Activated naive CD4-positive, alpha-beta T cell treated with anti-CD3 and anti-CD28 coated beads, Interleukin-2, amount 50 U/mL, for 72 hours (primary cell): ENCODE data around the gene TRAF1. TPM values are rescaled to one million over a fixed set of nuclear protein-coding genes. Genes with fewer than 3 reads are reported as not detected.

Experiments used
- ATAC-seq, 2 donors: fragments of 150-1000 bp; cut with Tn5 transposase; 2 replicates each; pipeline ENCODE4 v1.10.0; 2021; ENCODE audit warnings: mild to moderate bottlenecking in 2 of 2, moderate library complexity in 2 of 2
- DNase-seq, 2 donors: peaks; one replicate each; pipeline ENCODE4 v3.0.0; 2021 to 2022; ENCODE audit warnings: low spot score in 2 of 2
- H3K27ac Mint-ChIP-seq, 2 donors: one replicate each; pipeline ENCODE4 v1.8.0; 2022; ENCODE audit warnings: mild to moderate bottlenecking in 2 of 2, mixed read lengths in 2 of 2
- H3K36me3 Mint-ChIP-seq, 2 donors: one replicate each; pipeline ENCODE4 v1.8.0; 2022; ENCODE audit warnings: mixed read lengths in 2 of 2
- H3K9me3 Mint-ChIP-seq, 2 donors: one replicate each; pipeline ENCODE4 v1.8.0; 2022; ENCODE audit warnings: mixed read lengths in 2 of 2
- total RNA-seq, 2 donors: library from RNA; stranded (reverse); gene quantifications; one replicate each; pipeline ENCODE4 v1.2.3, GENCODE V29; 2022

Gene TRAF1
- total RNA-seq, 2 donors from 2014 or later: 99.5 to 100 TPM

- peaks cover 57 to 72% of the 10 kb centered on the region in 2 donors for H3K36me3 Mint-ChIP-seq
- no peaks in the 10 kb centered on the region for H3K9me3 Mint-ChIP-seq
- H3K27ac Mint-ChIP-seq: peak overlapping the region; percentile 91 to 94
- ATAC-seq (no peak), DNase-seq (no peak)
These were observed 51.4 kb downstream of the TRAF1 start for GRCh38 chr9:120875195-120875565.

- no peaks in the 10 kb centered on the region for H3K9me3 Mint-ChIP-seq
- DNase-seq: no peak
- ATAC-seq: no peak
- H3K36me3 Mint-ChIP-seq: peaks cover 57 to 76% of the 10 kb centered on the region in 2 donors
- peak overlapping the region; percentile 91 to 94 for H3K27ac Mint-ChIP-seq
These were observed 52.1 kb downstream of the TRAF1 start for GRCh38 chr9:120874226-120875194.

DNA sequence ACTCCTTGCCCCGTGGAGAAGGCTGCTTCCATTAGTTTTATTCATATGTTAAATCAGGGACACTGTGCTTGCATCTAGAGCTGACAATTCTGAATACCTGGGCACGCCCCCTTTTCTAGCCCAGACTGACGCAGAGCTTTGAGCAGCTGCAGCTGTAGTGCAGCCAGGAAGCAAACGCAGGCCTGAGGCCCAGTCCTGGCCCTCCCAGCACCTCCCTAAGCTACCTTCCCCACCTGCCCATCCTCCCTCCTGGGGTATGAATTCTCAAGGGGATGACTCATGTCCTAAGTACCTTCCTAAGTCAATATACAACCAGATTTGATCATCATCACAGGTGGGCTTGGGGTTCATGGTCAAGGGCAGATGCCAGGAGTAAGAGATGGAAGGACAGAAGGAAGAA, 53.1 kb downstream of the TRAF1 start:
- DNase-seq (no peak), ATAC-seq (no peak)
- Mint-ChIP-seq H3K9me3 (no peaks in the 10 kb centered on the region), H3K27ac (peak overlapping the region; percentile 91 to 94), H3K36me3 (peaks cover 55 to 78% of the 10 kb centered on the region in 2 donors)

- ATAC-seq (no peak), DNase-seq (no peak)
These were observed 53.6 kb downstream of the TRAF1 start for GRCh38 chr9:120872791-120873502.

GRCh38 chr9:120870206-120870605, 56.4 kb downstream of the TRAF1 start:
- DNase-seq: no peak
- no peak for ATAC-seq
- H3K9me3 Mint-ChIP-seq: no peaks in the 10 kb centered on the region
- peak overlapping the region in 1 of 2 donors; percentile 87 for H3K27ac Mint-ChIP-seq
- H3K36me3 Mint-ChIP-seq: peaks cover 34 to 67% of the 10 kb centered on the region in 2 donors

More at GRCh38 chr9:120872791-120873502, 53.6 kb downstream of the TRAF1 start:
- Mint-ChIP-seq H3K9me3 (no peaks in the 10 kb centered on the region), H3K36me3 (peaks cover 49 to 77% of the 10 kb centered on the region in 2 donors), H3K27ac (peak overlapping the region; percentile 91 to 94)

GRCh38 chr9:120869726-120870125, 56.9 kb downstream of the TRAF1 start:
- Mint-ChIP-seq H3K9me3 (no peaks in the 10 kb centered on the region), H3K27ac (peak overlapping the region; percentile 87 to 95), H3K36me3 (peaks cover 29 to 62% of the 10 kb centered on the region in 2 donors)
- ATAC-seq (no peak), DNase-seq (no peak)

DNA sequence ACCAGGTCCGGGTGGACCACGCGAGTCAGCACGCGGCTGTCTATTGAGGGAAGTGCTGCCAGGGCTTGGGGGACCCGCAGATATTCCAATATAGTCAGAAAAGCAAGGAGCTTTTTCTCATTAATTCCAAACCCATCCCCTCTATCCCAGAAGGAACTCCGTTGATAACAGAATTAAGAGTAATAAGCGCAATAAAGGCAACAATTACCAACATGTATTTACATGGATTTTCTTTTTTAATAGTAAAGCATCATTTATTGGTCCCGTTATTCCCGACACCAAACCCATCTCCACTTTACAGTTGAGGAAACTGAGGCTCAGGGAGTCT, 57.3 kb downstream of the TRAF1 start:
- DNase-seq: no peak
- Mint-ChIP-seq H3K27ac (peak overlapping the region; percentile 87 to 95), H3K36me3 (peaks cover 26 to 60% of the 10 kb centered on the region in 2 donors), H3K9me3 (no peaks in the 10 kb centered on the region)
- no peak for ATAC-seq

- H3K27ac Mint-ChIP-seq: peak overlapping the region; percentile 87 to 95
These were observed 57.8 kb downstream of the TRAF1 start for GRCh38 chr9:120868676-120869359.

GRCh38 chr9:120868339-120868675, 58.3 kb downstream of the TRAF1 start:
- ATAC-seq (no peak), DNase-seq (no peak)
- no peaks in the 10 kb centered on the region for H3K9me3 Mint-ChIP-seq
- peaks cover 21 to 56% of the 10 kb centered on the region in 2 donors for H3K36me3 Mint-ChIP-seq
- peak overlapping the region; percentile 44 to 77 for H3K27ac Mint-ChIP-seq

More at GRCh38 chr9:120868676-120869359, 57.8 kb downstream of the TRAF1 start:
- Mint-ChIP-seq H3K36me3 (peaks cover 26 to 59% of the 10 kb centered on the region in 2 donors), H3K9me3 (no peaks in the 10 kb centered on the region)
- ATAC-seq (peak; percentile 88 to 92), DNase-seq (peak; percentile 92 to 93)

DNA sequence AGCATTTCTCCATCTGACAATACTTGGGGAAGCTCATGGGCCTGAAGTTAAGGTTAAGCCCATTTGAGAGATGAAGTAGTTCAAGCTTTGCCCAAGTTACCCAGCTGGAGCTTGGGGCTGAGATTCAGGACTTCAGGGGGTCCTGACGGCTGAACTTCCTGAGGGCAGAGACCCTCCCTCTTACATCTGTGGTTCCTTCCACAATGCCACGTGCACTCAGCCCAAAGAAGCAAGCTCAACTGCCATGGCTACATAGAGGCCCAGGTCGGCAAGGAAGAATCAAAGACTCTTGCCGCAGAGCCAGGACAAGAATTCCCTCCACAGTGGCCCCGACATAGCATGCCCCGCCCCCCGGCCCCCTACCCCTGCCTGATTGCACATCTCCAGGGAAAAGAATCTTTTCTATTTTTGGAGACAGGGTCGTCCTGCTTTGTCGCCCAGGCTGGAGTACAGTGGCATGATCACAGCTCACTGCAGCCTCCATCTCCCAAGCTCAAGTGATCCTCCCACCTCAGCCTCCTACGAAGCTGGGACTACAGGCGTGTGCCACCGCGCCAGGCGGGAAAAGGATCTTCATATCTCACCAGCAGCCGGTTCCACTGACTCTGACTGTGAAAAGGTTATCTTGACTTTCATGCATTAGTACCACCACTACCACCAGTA, 58.8 kb downstream of the TRAF1 start:
- DNase-seq (no peak), ATAC-seq (no peak)
- H3K36me3 Mint-ChIP-seq: peaks cover 16 to 56% of the 10 kb centered on the region in 2 donors
- peak overlapping the region; percentile 44 to 65 for H3K27ac Mint-ChIP-seq
- no peaks in the 10 kb centered on the region for H3K9me3 Mint-ChIP-seq

- ATAC-seq (no peak), DNase-seq (no peak)
- no peaks in the 10 kb centered on the region for H3K9me3 Mint-ChIP-seq
- H3K36me3 Mint-ChIP-seq: peaks cover 15 to 51% of the 10 kb centered on the region in 2 donors
- peak overlapping the region in 1 of 2 donors; percentile 1 for H3K27ac Mint-ChIP-seq
These were observed 59.9 kb downstream of the TRAF1 start for GRCh38 chr9:120866651-120867050.

- no peak for DNase-seq
- peak overlapping the region; percentile 37 to 75 for H3K27ac Mint-ChIP-seq
- peaks cover 23 to 49% of the 10 kb centered on the region in 2 donors for H3K36me3 Mint-ChIP-seq
- ATAC-seq: no peak
- H3K9me3 Mint-ChIP-seq: no peaks in the 10 kb centered on the region
These were observed 60.8 kb downstream of the TRAF1 start for GRCh38 chr9:120865809-120866208.

GRCh38 chr9:120865176-120865575, 61.4 kb downstream of the TRAF1 start:
- Mint-ChIP-seq H3K9me3 (no peaks in the 10 kb centered on the region), H3K36me3 (peaks cover 29 to 49% of the 10 kb centered on the region in 2 donors), H3K27ac (peak overlapping the region; percentile 29 to 37)
- DNase-seq (no peak), ATAC-seq (no peak)

GRCh38 chr9:120864719-120865118, 61.9 kb downstream of the TRAF1 start:
- ATAC-seq (no peak), DNase-seq (no peak)
- no peaks in the 10 kb centered on the region for H3K9me3 Mint-ChIP-seq
- no peak overlapping the region for H3K27ac Mint-ChIP-seq
- peaks cover 34 to 49% of the 10 kb centered on the region in 2 donors for H3K36me3 Mint-ChIP-seq

GRCh38 chr9:120863833-120864232, 62.8 kb downstream of the TRAF1 start:
- H3K9me3 Mint-ChIP-seq: no peaks in the 10 kb centered on the region
- H3K27ac Mint-ChIP-seq: peak overlapping the region; percentile 60 to 72
- H3K36me3 Mint-ChIP-seq: peaks cover 32 to 44% of the 10 kb centered on the region in 2 donors
- no peak for DNase-seq
- ATAC-seq: no peak

GRCh38 chr9:120862452-120862851, 64.1 kb downstream of the TRAF1 start:
- H3K36me3 Mint-ChIP-seq: peaks cover 32 to 54% of the 10 kb centered on the region in 2 donors
- DNase-seq: no peak
- H3K9me3 Mint-ChIP-seq: no peaks in the 10 kb centered on the region
- no peak for ATAC-seq
- H3K27ac Mint-ChIP-seq: peak overlapping the region in 1 of 2 donors; percentile 60
